H9 (cell line): ENCODE measurements around the gene SLC30A7. TPM values are rescaled to one million over a fixed set of nuclear protein-coding genes. Genes with fewer than 3 reads are reported as not detected.

Source experiments
- DNase-seq: peaks from one replicate; pipeline ENCODE4 v3.0.0-alpha.2; 2017
- H2AFZ ChIP-seq: one replicate; pipeline ENCODE4 v1.6.1; 2013; ENCODE audit warnings: mild to moderate bottlenecking, low read length, control low read depth, moderate library complexity
- H2AK5ac ChIP-seq: 2 replicates; pipeline ENCODE4 v1.6.1; 2013; ENCODE audit warnings: low read length, control low read depth, mixed read lengths; ENCODE audit not compliant: insufficient read length
- H2BK120ac ChIP-seq: one replicate; pipeline ENCODE4 v1.6.1; 2013; ENCODE audit warnings: low read depth, mild to moderate bottlenecking, low read length, control low read depth, inconsistent platforms; ENCODE audit not compliant: poor library complexity, severe bottlenecking
- H2BK12ac ChIP-seq: 2 replicates; pipeline ENCODE4 v1.6.1; 2013; ENCODE audit warnings: low read length, control low read depth, mixed read lengths, low read depth; ENCODE audit not compliant: insufficient read length
- H2BK15ac ChIP-seq: 2 replicates; pipeline ENCODE4 v1.6.1; 2013; ENCODE audit warnings: low read depth, low read length, control low read depth
- H2BK20ac ChIP-seq: one replicate; pipeline ENCODE4 v1.6.1; 2013; ENCODE audit warnings: low read depth, mild to moderate bottlenecking, low read length, control low read depth, inconsistent platforms; ENCODE audit not compliant: poor library complexity, severe bottlenecking
- H2BK5ac ChIP-seq: 2 replicates; pipeline ENCODE4 v1.6.1; 2013; ENCODE audit warnings: low read length, control low read depth, mixed read lengths; ENCODE audit not compliant: insufficient read length
- H3K14ac ChIP-seq: 2 replicates; pipeline ENCODE4 v1.6.1; 2013; ENCODE audit warnings: low read length, control low read depth; ENCODE audit not compliant: insufficient read depth
- H3K18ac ChIP-seq: 2 replicates; pipeline ENCODE4 v1.6.1; 2013; ENCODE audit warnings: low read depth, mild to moderate bottlenecking, mixed read lengths, low read length, control low read depth; ENCODE audit not compliant: insufficient read length
- H3K23ac ChIP-seq: 2 replicates; pipeline ENCODE4 v1.6.1; 2013; ENCODE audit warnings: low read length, control low read depth, mixed read lengths, low read depth; ENCODE audit not compliant: insufficient read length
- H3K23me2 ChIP-seq: 2 replicates; pipeline ENCODE4 v1.6.1; 2013; ENCODE audit warnings: low read depth, mild to moderate bottlenecking, mixed read lengths, low read length, control low read depth; ENCODE audit not compliant: insufficient read length, poor library complexity, severe bottlenecking
- H3K27ac ChIP-seq: 2 replicates; pipeline ENCODE4 v1.5.1; 2013; ENCODE audit warnings: low read length, control low read depth, mixed read lengths, low read depth; ENCODE audit not compliant: insufficient read length
- H3K27me3 ChIP-seq: 2 replicates; pipeline ENCODE4 v1.6.1; 2013; ENCODE audit warnings: low read length, control low read depth, inconsistent platforms; ENCODE audit not compliant: insufficient read depth
- H3K4ac ChIP-seq: 2 replicates; pipeline ENCODE4 v1.6.1; 2013; ENCODE audit warnings: low read depth, mild to moderate bottlenecking, control low read depth, inconsistent platforms, low read length, moderate library complexity
- H3K4me1 ChIP-seq: 2 replicates; pipeline ENCODE4 v1.6.1; 2013; ENCODE audit warnings: low read length, control low read depth, inconsistent platforms; ENCODE audit not compliant: insufficient read depth
- H3K4me2 ChIP-seq: 2 replicates; pipeline ENCODE4 v1.6.1; 2013; ENCODE audit warnings: low read length, control low read depth, mixed read lengths; ENCODE audit not compliant: insufficient read length, insufficient read depth
- H3K56ac ChIP-seq: 2 replicates; pipeline ENCODE4 v1.6.1; 2013; ENCODE audit warnings: low read depth, mild to moderate bottlenecking, mixed read lengths, low read length, control low read depth; ENCODE audit not compliant: insufficient read length
- H3K79me1 ChIP-seq: 2 replicates; pipeline ENCODE4 v1.6.1; 2013; ENCODE audit warnings: low read depth, mild to moderate bottlenecking, moderate library complexity, low read length, control low read depth, inconsistent platforms; ENCODE audit not compliant: insufficient read depth, poor library complexity, severe bottlenecking
- H3K79me2 ChIP-seq: 2 replicates; pipeline ENCODE4 v1.6.1; 2013; ENCODE audit warnings: low read length, control low read depth, inconsistent platforms; ENCODE audit not compliant: insufficient read depth
- H3K9ac ChIP-seq: 2 replicates; pipeline ENCODE4 v1.6.1; 2013; ENCODE audit warnings: low read length, control low read depth, mixed read lengths; ENCODE audit not compliant: insufficient read length; ENCODE audit errors: extremely low read depth
- H3K9me3 ChIP-seq: one replicate; pipeline ENCODE4 v1.6.1; 2013; ENCODE audit warnings: low read depth, low read length, inconsistent platforms; ENCODE audit not compliant: control insufficient read depth
- H3T11ph ChIP-seq: one replicate; pipeline ENCODE4 v1.6.1; 2013; ENCODE audit warnings: mild to moderate bottlenecking, low read length, control low read depth, inconsistent platforms
- H4K20me1 ChIP-seq: one replicate; pipeline ENCODE4 v1.6.1; 2013; ENCODE audit not compliant: control insufficient read depth, insufficient read length, insufficient read depth
- H4K5ac ChIP-seq: 2 replicates; pipeline ENCODE4 v1.6.1; 2013; ENCODE audit warnings: low read depth, mild to moderate bottlenecking, mixed read lengths, low read length, control low read depth; ENCODE audit not compliant: insufficient read length
- H4K8ac ChIP-seq: replicated peaks from 2 replicates; pipeline ENCODE4 v1.6.1; 2013; ENCODE audit warnings: low read length, control low read depth, mixed read lengths, low read depth; ENCODE audit not compliant: insufficient read length
- H4K91ac ChIP-seq: 2 replicates; pipeline ENCODE4 v1.6.1; 2013; ENCODE audit warnings: low read depth, mild to moderate bottlenecking, moderate library complexity, mixed read lengths, low read length, control low read depth; ENCODE audit not compliant: insufficient read length
- H3K27ac Mint-ChIP-seq, 3 experiments: 2 replicates in 2 of 3; 3 replicates in 1 of 3; pipeline ENCODE4 v1.8.0; 2020 to 2021; ENCODE audit warnings: mixed read lengths in 3 of 3, mild to moderate bottlenecking in 1 of 3, moderate library complexity in 1 of 3
- H3K27me3 Mint-ChIP-seq: 2 replicates; pipeline ENCODE4 v1.8.0; 2021; ENCODE audit warnings: low read depth, mild to moderate bottlenecking, moderate library complexity, mixed read lengths
- H3K36me3 Mint-ChIP-seq, 3 experiments: 2 replicates in 2 of 3; 3 replicates in 1 of 3; pipeline ENCODE4 v1.8.0; 2020 to 2021; ENCODE audit warnings: low read depth in 3 of 3, mixed read lengths in 3 of 3; ENCODE audit not compliant: insufficient read depth in 1 of 3
- H3K4me1 Mint-ChIP-seq, 2 experiments: 2 replicates each; pipeline ENCODE4 v1.8.0; 2020; ENCODE audit warnings: mixed read lengths in 2 of 2
- H3K4me3 Mint-ChIP-seq, 2 experiments: 2 replicates in 1 of 2; 3 replicates in 1 of 2; pipeline ENCODE4 v1.8.0; 2020 to 2021; ENCODE audit warnings: mild to moderate bottlenecking in 2 of 2, mixed read lengths in 2 of 2, moderate library complexity in 1 of 2
- H3K9me3 Mint-ChIP-seq, 2 experiments: 2 replicates in 1 of 2; 3 replicates in 1 of 2; pipeline ENCODE4 v1.8.0; 2020; ENCODE audit warnings: mild to moderate bottlenecking in 2 of 2, mixed read lengths in 2 of 2, moderate library complexity in 1 of 2
- CTCF ChIP-seq: fragments of 200-600 bp; sonication (generic); conservative IDR thresholded peaks from 3 replicates; pipeline ENCODE4 v1.8.0; 2021; ENCODE audit warnings: antibody characterized with exemption, mild to moderate bottlenecking
- WGBS: extraction: QIAGEN DNeasy Blood & Tissue Kit; methylation state at CpG from one replicate; pipeline ENCODE4 v1.1.7; 2013; ENCODE audit warnings: missing lambda C conversion rate, low lambda C conversion rate, mixed read lengths; ENCODE audit not compliant: insufficient read length; ENCODE audit errors: extremely low coverage; 5-methylcytosine and 5-hydroxymethylcytosine counted together
- total RNA-seq: library from RNA; stranded (reverse); gene quantifications from 2 replicates; pipeline ENCODE4 v1.2.1, GENCODE V29; 2021

The SLC30A7 gene
- total RNA-seq, 1 experiment from 2014 or later: 25.6 TPM

DNA sequence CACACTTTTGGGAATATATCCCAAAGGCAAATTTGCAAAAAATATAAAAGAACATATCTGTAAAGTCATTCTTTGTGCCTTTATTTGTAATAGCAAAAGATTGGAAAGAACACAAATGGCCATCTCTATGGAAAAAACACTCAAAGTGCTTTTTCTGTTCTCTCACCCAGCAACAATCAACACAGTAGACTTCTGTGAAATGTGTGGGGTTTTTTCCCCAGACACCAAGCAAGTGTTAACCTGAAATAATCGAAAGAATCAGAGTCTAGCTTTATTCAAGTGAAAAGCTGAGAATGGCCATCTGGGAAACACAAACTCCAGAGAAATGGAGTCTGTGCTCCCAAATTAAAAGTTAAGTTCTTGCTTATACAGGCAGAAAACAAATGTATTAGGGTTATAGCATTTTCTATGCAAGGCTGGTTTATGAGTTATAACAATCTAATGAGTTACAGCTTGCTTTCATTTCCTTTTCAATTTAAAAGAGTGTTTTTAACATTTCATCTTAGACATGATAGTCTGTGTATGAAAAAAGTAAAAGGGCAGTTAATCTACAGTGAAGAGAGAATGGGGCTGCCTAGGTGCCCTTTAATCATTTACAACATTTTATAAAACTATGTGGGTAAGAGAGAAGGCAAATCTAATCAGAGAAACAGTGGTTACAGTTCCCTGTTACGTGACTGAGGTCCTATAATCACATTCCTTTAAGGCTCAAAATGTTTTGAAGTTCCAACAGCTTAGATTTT, 46.6 kb downstream of the SLC30A7 start:
- H3K27ac ChIP-seq: no peak overlapping the region
- DNase-seq: no peak
- H3K4me1 Mint-ChIP-seq: no peaks in the 10 kb centered on the region; a peak in 1 of 4 replicates
- no peaks in the 10 kb centered on the region for H4K20me1 ChIP-seq
- no peak overlapping the region for H2BK5ac ChIP-seq
- H3K27ac Mint-ChIP-seq: no peak overlapping the region; a peak in 1 of 7 replicates
- no peak overlapping the region for H3K4ac ChIP-seq
- H3K18ac ChIP-seq: no peak overlapping the region
- H2BK120ac ChIP-seq: no peak overlapping the region
- H2AK5ac ChIP-seq: no peak overlapping the region
- no peak overlapping the region for H3K4me3 Mint-ChIP-seq
- no peak overlapping the region for H3K9ac ChIP-seq
- no peaks in the 10 kb centered on the region for H3K79me2 ChIP-seq
- H4K8ac ChIP-seq: no peak overlapping the region
- H3K23ac ChIP-seq: no peak overlapping the region
- H2BK15ac ChIP-seq: no peak overlapping the region
- WGBS: no CpG with 5 or more reads among the region's 2 CpGs
- H4K5ac ChIP-seq: no peak overlapping the region
- no peak overlapping the region for H2BK20ac ChIP-seq
- H3T11ph ChIP-seq: no peak overlapping the region
- no peaks in the 10 kb centered on the region for H3K23me2 ChIP-seq
- H3K36me3 Mint-ChIP-seq: peaks cover 46 to 53% (median 49%) of the 10 kb centered on the region in 3 experiments
- H4K91ac ChIP-seq: no peak overlapping the region
- peaks cover 12% of the 10 kb centered on the region in 2 experiments; a peak in 3 of 5 replicates for H3K9me3 Mint-ChIP-seq
- no peak overlapping the region for H2BK12ac ChIP-seq
- H3K79me1 ChIP-seq: no peaks in the 10 kb centered on the region
- H3K14ac ChIP-seq: no peak overlapping the region
- no peak for TF ChIP-seq CTCF
- no peaks in the 10 kb centered on the region for H3K4me1 ChIP-seq
- H3K56ac ChIP-seq: no peak overlapping the region
- H3K27me3 ChIP-seq: no peaks in the 10 kb centered on the region
- H3K27me3 Mint-ChIP-seq: no peaks in the 10 kb centered on the region
- H3K9me3 ChIP-seq: no peaks in the 10 kb centered on the region
- no peak overlapping the region for H3K4me2 ChIP-seq
- H2AFZ ChIP-seq: no peak overlapping the region
